ENCODE measurements around the gene SGCG.
A peak's percentile ranks its signal among the peaks of the same experiment; 100 is the strongest.

The SGCG gene

GRCh38 chr13:23344931-23345595, 164.3 kb downstream of the SGCG start:
- no peaks in the 10 kb centered on the region for H3K4me1 Mint-ChIP-seq
- no peak overlapping the region for H3K27ac Mint-ChIP-seq
- H3K4me3 Mint-ChIP-seq = no peak overlapping the region
- ATAC-seq = no peak
- peaks cover 7 to 11% of the 10 kb centered on the region in 2 donors for H3K9me3 Mint-ChIP-seq
- no peak for DNase-seq
- no peaks in the 10 kb centered on the region for H3K27me3 Mint-ChIP-seq

- no peaks in the 10 kb centered on the region for H3K27me3 Mint-ChIP-seq
- no peak for DNase-seq
- no peak overlapping the region for H3K27ac Mint-ChIP-seq
- ATAC-seq = no peak
- H3K4me1 Mint-ChIP-seq = peaks cover 5% of the 10 kb centered on the region
- H3K9me3 Mint-ChIP-seq = peaks cover 9 to 11% of the 10 kb centered on the region in 2 donors
- no peak overlapping the region for H3K4me3 Mint-ChIP-seq
These were observed 166.8 kb downstream of the SGCG start for GRCh38 chr13:23347601-23348000.

- Mint-ChIP-seq H3K4me1 (peaks cover 5% of the 10 kb centered on the region), H3K9me3 (peaks cover 9 to 11% of the 10 kb centered on the region in 2 donors), H3K27me3 (no peaks in the 10 kb centered on the region), H3K4me3 (no peak overlapping the region), H3K27ac (peak overlapping the region in 1 of 2 donors; percentile 44)
- DNase-seq (no peak), ATAC-seq (no peak)
These were observed 167.7 kb downstream of the SGCG start for GRCh38 chr13:23348262-23349127.

- DNase-seq (no peak), ATAC-seq (no peak)
- Mint-ChIP-seq H3K9me3 (peaks cover 9 to 11% of the 10 kb centered on the region in 2 donors), H3K27ac (no peak overlapping the region), H3K4me3 (no peak overlapping the region), H3K4me1 (peaks cover 5% of the 10 kb centered on the region), H3K27me3 (no peaks in the 10 kb centered on the region)
These were observed 168.6 kb downstream of the SGCG start for GRCh38 chr13:23349161-23349897.

GRCh38 chr13:23350009-23350408, 169.2 kb downstream of the SGCG start:
- Mint-ChIP-seq H3K9me3 (peaks cover 9 to 11% of the 10 kb centered on the region in 2 donors), H3K4me3 (no peak overlapping the region), H3K27ac (peak overlapping the region in 1 of 2 donors; percentile 53), H3K4me1 (peaks cover 5% of the 10 kb centered on the region), H3K27me3 (no peaks in the 10 kb centered on the region)
- DNase-seq (no peak), ATAC-seq (no peak)

GRCh38 chr13:23352161-23352560, 171.4 kb downstream of the SGCG start:
- Mint-ChIP-seq H3K9me3 (peaks cover 9 to 11% of the 10 kb centered on the region in 2 donors), H3K4me1 (peaks cover 5% of the 10 kb centered on the region), H3K27me3 (no peaks in the 10 kb centered on the region), H3K27ac (no peak overlapping the region), H3K4me3 (no peak overlapping the region)
- DNase-seq = no peak
- no peak for ATAC-seq

- Mint-ChIP-seq H3K27me3 (no peaks in the 10 kb centered on the region), H3K4me3 (no peak overlapping the region), H3K9me3 (peaks cover 0 to 7% of the 10 kb centered on the region in 2 donors), H3K27ac (no peak overlapping the region), H3K4me1 (peaks cover 5% of the 10 kb centered on the region)
- no peak for DNase-seq
- no peak for ATAC-seq
These were observed 173.7 kb downstream of the SGCG start for GRCh38 chr13:23354520-23354919.

GRCh38 chr13:23356368-23356767, 175.6 kb downstream of the SGCG start:
- DNase-seq (no peak), ATAC-seq (no peak)
- Mint-ChIP-seq H3K27ac (no peak overlapping the region), H3K9me3 (no peaks in the 10 kb centered on the region), H3K4me3 (no peak overlapping the region), H3K4me1 (peaks cover 8% of the 10 kb centered on the region), H3K27me3 (no peaks in the 10 kb centered on the region)

GRCh38 chr13:23357349-23357748, 176.6 kb downstream of the SGCG start:
- ATAC-seq = no peak
- no peaks in the 10 kb centered on the region for H3K9me3 Mint-ChIP-seq
- no peak overlapping the region for H3K4me3 Mint-ChIP-seq

GRCh38 chr13:23359882-23360281, 179.1 kb downstream of the SGCG start:
- DNase-seq = no peak
- Mint-ChIP-seq H3K4me1 (peaks cover 13% of the 10 kb centered on the region), H3K9me3 (no peaks in the 10 kb centered on the region), H3K27ac (no peak overlapping the region), H3K27me3 (no peaks in the 10 kb centered on the region), H3K4me3 (no peak overlapping the region)
- ATAC-seq = no peak

More at GRCh38 chr13:23357349-23357748, 176.6 kb downstream of the SGCG start:
- no peak for DNase-seq
- peaks cover 13% of the 10 kb centered on the region for H3K4me1 Mint-ChIP-seq
- H3K27me3 Mint-ChIP-seq = no peaks in the 10 kb centered on the region
- no peak overlapping the region for H3K27ac Mint-ChIP-seq

GRCh38 chr13:23365652-23366051, 184.9 kb downstream of the SGCG start:
- Mint-ChIP-seq H3K4me1 (peaks cover 12% of the 10 kb centered on the region), H3K9me3 (no peaks in the 10 kb centered on the region), H3K27me3 (no peaks in the 10 kb centered on the region), H3K4me3 (no peak overlapping the region), H3K27ac (no peak overlapping the region)
- ATAC-seq (no peak), DNase-seq (no peak)

- Mint-ChIP-seq H3K4me1 (peaks cover 16% of the 10 kb centered on the region), H3K27ac (no peak overlapping the region), H3K27me3 (no peaks in the 10 kb centered on the region), H3K9me3 (no peaks in the 10 kb centered on the region), H3K4me3 (no peak overlapping the region)
- ATAC-seq (no peak), DNase-seq (no peak)
These were observed 187.1 kb downstream of the SGCG start for GRCh38 chr13:23367907-23368306.

GRCh38 chr13:23372264-23372906, 191.6 kb downstream of the SGCG start:
- H3K4me3 Mint-ChIP-seq = peak overlapping the region; percentile 51 to 60
- peak overlapping the region in 1 of 2 donors; percentile 55 for H3K27ac Mint-ChIP-seq
- H3K9me3 Mint-ChIP-seq = no peaks in the 10 kb centered on the region
- no peak for ATAC-seq
- H3K4me1 Mint-ChIP-seq = peaks cover 45% of the 10 kb centered on the region
- no peaks in the 10 kb centered on the region for H3K27me3 Mint-ChIP-seq
- DNase-seq = no peak

Data from stimulated activated naive CD8-positive, alpha-beta T cell treated with anti-CD3 and anti-CD28 coated beads, Interleukin-15, amount 100 ng/mL, for 72 hours (primary cell).